Astrocyte (in vitro differentiated cells and primary cell): ENCODE data around the gene RAP2B.

Experiments used
- CTCF ChIP-seq: IDR thresholded peaks from 2 replicates; pipeline ENCODE4 v1.5.1; 2011; ENCODE audit warnings: low read depth, mild to moderate bottlenecking, inconsistent platforms, low read length, moderate library complexity; ENCODE audit not compliant: insufficient read depth
- EZH2 ChIP-seq: IDR thresholded peaks from 2 replicates; pipeline ENCODE4 v1.6.1; 2012; ENCODE audit warnings: mild to moderate bottlenecking, low read length, inconsistent platforms; ENCODE audit not compliant: insufficient read depth

GRCh38 chr3:153219146-153219545 lies 57.1 kb downstream of the RAP2B start:
- TF ChIP-seq CTCF (no peak), EZH2 (no peak)
